Heart left ventricle (tissue), 16 donors: ENCODE results near the gene TRAPPC1. TPM values are rescaled to one million over a fixed set of nuclear protein-coding genes. Genes with fewer than 3 reads are reported as not detected.

Source experiments
- ATAC-seq, 4 donors: fragments of 200-7000 bp; cut with Tn5 transposase; one replicate each; pipeline ENCODE4 v1.9.1; 2020 to 2022; ENCODE audit warnings: moderate library complexity in 4 of 4, mild to moderate bottlenecking in 3 of 4, moderate number of reproducible peaks in 1 of 4
- DNase-seq, 5 donors: peaks; one replicate each; pipeline ENCODE4 v3.0.0-alpha.2; 2020
- H3K27ac ChIP-seq, 12 donors: fragments of 200-600 bp; sonication (generic) in 4 of 12; one replicate each; pipeline versions ENCODE4 v1.5.0 to v1.8.0; 2016 to 2022; ENCODE audit warnings: mild to moderate bottlenecking in 2 of 12
- H3K27me3 ChIP-seq, 9 donors: fragments of 200-600 bp; sonication (generic) in 2 of 9; one replicate each; pipeline versions ENCODE4 v1.5.1 to v1.8.0; 2016 to 2022; ENCODE audit warnings: mild to moderate bottlenecking in 3 of 9
- H3K36me3 ChIP-seq, 9 donors: fragments of 200-600 bp; sonication (generic) in 2 of 9; one replicate each; pipeline versions ENCODE4 v1.5.0 to v1.8.0; 2018 to 2022; ENCODE audit warnings: mild to moderate bottlenecking in 2 of 9
- H3K4me1 ChIP-seq, 12 donors: fragments of 200-600 bp; sonication (generic) in 4 of 12; one replicate each; pipeline versions ENCODE4 v1.5.0 to v1.8.0; 2016 to 2022; ENCODE audit warnings: mild to moderate bottlenecking in 3 of 12
- H3K4me3 ChIP-seq, 12 donors: fragments of 200-600 bp; sonication (generic) in 4 of 12; one replicate each; pipeline versions ENCODE4 v1.5.0 to v1.8.0; 2017 to 2022; ENCODE audit warnings: mild to moderate bottlenecking in 9 of 12, moderate library complexity in 4 of 12
- H3K9me3 ChIP-seq, 12 donors: fragments of 200-600 bp; sonication (generic) in 4 of 12; one replicate each; pipeline versions ENCODE4 v1.5.0 to v1.8.0; 2016 to 2022; ENCODE audit warnings: mild to moderate bottlenecking in 1 of 12
- POLR2A ChIP-seq, 2 donors: fragments of 450-650 bp; IDR thresholded peaks; one replicate each; pipeline ENCODE4 v1.6.1; 2017; ENCODE audit warnings: antibody characterized with exemption in 2 of 2, mild to moderate bottlenecking in 2 of 2, moderate library complexity in 2 of 2
- WGBS, 4 donors: extraction: QIAGEN DNeasy Blood & Tissue Kit in 2 of 4; methylation state at CpG; one replicate each; pipeline versions ENCODE4 v1.1.5 to v1.1.7; 2013 to 2018; 5-methylcytosine and 5-hydroxymethylcytosine counted together
- intact Hi-C, 10 donors: fragments of 100-400 bp; cut with DNase I; formaldehyde crosslinking; loops; one replicate each; pipeline versions ENCODE4 v1.11.1 to v1.14.2; 2022
- polyA plus RNA-seq, 2 donors: library from polyadenylated mRNA; stranded (reverse); fragments of 200-250 nt; gene quantifications; one replicate each; pipeline ENCODE4 v1.2.3, GENCODE V29; 2013
- total RNA-seq, 9 donors: library from RNA; depleted of rRNA in 2 of 9; stranded (reverse); fragments of >200 nt in 2 of 9; fragmentation: NEBNext Ultra II Directional in 3 of 9; extraction: Animal tissue kit (Norgen Biotek cat#: 25700) in 3 of 9; gene quantifications; one replicate each; pipeline versions ENCODE4 v1.1.0 to v1.2.4, GENCODE V29; 2016 to 2023
- TF ChIP-seq, protein P1 (sequence below), 12 donors: fragments of 200-600 bp; sonication (generic) in 4 of 12; IDR thresholded peaks; one replicate each; pipeline versions ENCODE4 v1.5.0 to v1.8.0; 2018 to 2022; ENCODE audit warnings: antibody characterized with exemption in 12 of 12, mild to moderate bottlenecking in 5 of 12
- donor health status: ischemic (EF 13 %, LVEDD 7.1; RV severe dilation, severe dysfunction).
- donor health status: healthy with polysubstance abuse.
- donor health status: DM: no; HTN: yes; CAD: no.
- donor health status: DM: no; HTN: no; CAD: no.
- donor health status: ischemic (EF 25% LVEDD 6.9; RV normal size, moderate dysfunction).
- donor health status: ischemic (EF 25% LVEDD 5.7; RV mildly dilated, moderate dysfunction).
- donor health status: healthy.
- donor health status: DM: yes; HTN: yes; CAD: no.
- donor health status: ischemic (EF 35%, LVEDD 5.7; RV mildly dilated, moderate dysfunction).
- donor health status: nonischemic (EF 11% LVEDD 7.7; RV severe dilation, severe dysfunction).
- donor health status: DM: yes; HTN: yes; CAD: no.
- donor health status: PGD.
- donor health status: ischemic (EF 29% LVEDD 5.4; RV normal size, mild dysfunction).
- donor health status: nonischemic (EF 23%, LVEDD 6.1; RV moderate dilation, normal function).

Gene TRAPPC1
- total and polyA plus RNA-seq, 11 donors, result 60.8 to 170 (median 132) TPM

DNA sequence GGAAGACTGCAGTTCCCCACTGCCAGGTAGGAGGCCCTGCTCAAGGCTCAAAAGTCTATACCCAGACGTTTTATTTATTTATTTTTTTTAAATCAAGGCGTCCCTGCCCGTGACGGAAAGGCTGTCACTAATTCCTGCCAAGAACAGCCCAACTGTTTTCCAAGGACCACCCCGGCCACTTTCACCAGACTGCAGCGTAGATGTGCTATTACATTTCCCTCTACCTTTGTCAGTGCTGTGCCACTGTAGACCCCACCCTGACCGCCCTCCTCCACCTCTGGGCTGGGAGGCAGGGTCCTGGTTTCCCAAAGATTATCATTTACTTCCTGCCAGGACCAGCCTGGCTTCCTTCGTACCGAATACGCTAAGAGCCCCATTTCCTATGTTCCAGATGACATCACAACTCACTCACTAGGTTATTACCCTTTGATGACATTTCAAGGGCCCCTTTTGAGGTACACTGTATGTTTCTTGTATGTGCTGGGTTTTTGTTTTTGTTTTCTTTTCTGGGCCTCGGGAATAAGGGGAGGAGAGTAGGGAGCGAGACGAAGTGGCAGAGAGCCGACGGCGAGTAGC lies 9.4 kb downstream of the TRAPPC1 start:
- peaks cover 0 to 15% (median 9%) of the 10 kb centered on the region in 12 donors for H3K4me1 ChIP-seq
- TF ChIP-seq POLR2A (IDR thresholded peaks at IDR 0.05), result no peak
- TF ChIP-seq, protein P1, sequence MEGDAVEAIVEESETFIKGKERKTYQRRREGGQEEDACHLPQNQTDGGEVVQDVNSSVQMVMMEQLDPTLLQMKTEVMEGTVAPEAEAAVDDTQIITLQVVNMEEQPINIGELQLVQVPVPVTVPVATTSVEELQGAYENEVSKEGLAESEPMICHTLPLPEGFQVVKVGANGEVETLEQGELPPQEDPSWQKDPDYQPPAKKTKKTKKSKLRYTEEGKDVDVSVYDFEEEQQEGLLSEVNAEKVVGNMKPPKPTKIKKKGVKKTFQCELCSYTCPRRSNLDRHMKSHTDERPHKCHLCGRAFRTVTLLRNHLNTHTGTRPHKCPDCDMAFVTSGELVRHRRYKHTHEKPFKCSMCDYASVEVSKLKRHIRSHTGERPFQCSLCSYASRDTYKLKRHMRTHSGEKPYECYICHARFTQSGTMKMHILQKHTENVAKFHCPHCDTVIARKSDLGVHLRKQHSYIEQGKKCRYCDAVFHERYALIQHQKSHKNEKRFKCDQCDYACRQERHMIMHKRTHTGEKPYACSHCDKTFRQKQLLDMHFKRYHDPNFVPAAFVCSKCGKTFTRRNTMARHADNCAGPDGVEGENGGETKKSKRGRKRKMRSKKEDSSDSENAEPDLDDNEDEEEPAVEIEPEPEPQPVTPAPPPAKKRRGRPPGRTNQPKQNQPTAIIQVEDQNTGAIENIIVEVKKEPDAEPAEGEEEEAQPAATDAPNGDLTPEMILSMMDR (IDR thresholded peaks at IDR 0.05), result no peak
- WGBS, 4 donors, result 25 to 34% (median 30%) methylated on average over 16 of the region's 16 CpGs
- intact Hi-C loops, result no loop called here
- peak in 1 of 5 donors; percentile 21 for DNase-seq
- H3K9me3 ChIP-seq, result no peaks in the 10 kb centered on the region
- peak overlapping the region in 11 of 12 donors; percentile 9 to 61 (median 52) for H3K4me3 ChIP-seq
- H3K27ac ChIP-seq, result peak overlapping the region; percentile 25 to 81 (median 70)
- ATAC-seq, result peak in 1 of 4 donors; percentile 42
- no peaks in the 10 kb centered on the region for H3K27me3 ChIP-seq
- H3K36me3 ChIP-seq, result no peaks in the 10 kb centered on the region

DNA sequence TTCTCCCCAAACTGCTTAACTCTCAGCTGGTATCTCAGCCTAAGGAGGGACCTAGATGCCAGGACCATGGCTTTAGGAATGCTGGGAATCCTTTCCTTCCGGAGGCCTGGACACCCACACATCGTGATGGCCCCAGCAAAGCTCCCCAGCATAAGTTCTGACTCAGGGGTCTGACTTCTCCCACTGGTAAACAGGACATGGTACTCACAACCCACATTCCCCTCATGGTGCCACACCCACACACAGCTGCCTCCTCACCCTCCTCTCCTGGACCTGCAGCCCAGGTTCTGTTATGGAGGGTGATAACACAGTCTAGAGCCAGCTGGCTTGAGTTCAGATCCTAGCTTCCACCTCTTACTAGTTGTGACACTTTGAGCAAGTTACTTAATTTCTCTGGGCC lies 14.9 kb downstream of the TRAPPC1 start:
- intact Hi-C loops, result loop anchor here in 1 of 10 donors (10.0 kb wide), 1 partner anchor 138 kb away; no protein-coding TSS in a partner anchor
- Histone ChIP-seq H3K27ac (peak overlapping the region in 11 of 12 donors; percentile 89 to 98 (median 95)), H3K4me3 (peak overlapping the region in 8 of 12 donors; percentile 58 to 83 (median 68)), H3K36me3 (peaks cover 0 to 4% (median 0%) of the 10 kb centered on the region in 9 donors), H3K27me3 (no peaks in the 10 kb centered on the region), H3K9me3 (no peaks in the 10 kb centered on the region), H3K4me1 (peaks cover 0 to 32% (median 25%) of the 10 kb centered on the region in 12 donors)
- ATAC-seq (no peak), DNase-seq (peak in 1 of 5 donors; percentile 5)
- WGBS, 4 donors, result 50 to 62% (median 58%) methylated on average over 2 of the region's 2 CpGs
- TF ChIP-seq, protein P1 (IDR thresholded peaks at IDR 0.05), result no peak

DNA sequence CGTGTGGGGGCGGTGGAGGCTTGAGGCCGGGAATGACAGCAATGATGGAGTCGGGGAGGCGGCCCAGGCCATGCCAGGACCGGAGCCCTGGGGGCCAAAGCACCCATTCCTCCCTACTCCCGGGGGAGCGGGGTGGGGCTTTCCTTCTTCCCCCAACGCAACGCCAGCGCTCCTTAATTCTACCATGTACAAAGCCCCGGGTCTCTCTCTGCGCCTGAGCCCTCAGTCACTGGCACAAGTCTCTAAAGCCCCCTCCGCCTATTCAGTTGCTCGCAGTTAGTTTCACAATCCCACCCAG lies 15.4 kb downstream of the TRAPPC1 start:
- no peak for DNase-seq
- Histone ChIP-seq H3K4me3 (peak overlapping the region; percentile 37 to 83 (median 63)), H3K36me3 (peaks cover 0 to 9% (median 4%) of the 10 kb centered on the region in 9 donors), H3K4me1 (peaks cover 0 to 32% (median 25%) of the 10 kb centered on the region in 12 donors), H3K9me3 (no peaks in the 10 kb centered on the region), H3K27me3 (no peaks in the 10 kb centered on the region), H3K27ac (peak overlapping the region; percentile 85 to 98 (median 95))
- no peak for ATAC-seq
- 31 to 37% (median 34%) methylated on average over 11 to 15 of the region's 15 CpGs for WGBS, 4 donors
- intact Hi-C loops, result loop anchor here in 1 of 10 donors (10.0 kb wide), 1 partner anchor 138 kb away; no protein-coding TSS in a partner anchor
- TF ChIP-seq, protein P1 (IDR thresholded peaks at IDR 0.05), result no peak
- TF ChIP-seq POLR2A (IDR thresholded peaks at IDR 0.05), result no peak

DNA sequence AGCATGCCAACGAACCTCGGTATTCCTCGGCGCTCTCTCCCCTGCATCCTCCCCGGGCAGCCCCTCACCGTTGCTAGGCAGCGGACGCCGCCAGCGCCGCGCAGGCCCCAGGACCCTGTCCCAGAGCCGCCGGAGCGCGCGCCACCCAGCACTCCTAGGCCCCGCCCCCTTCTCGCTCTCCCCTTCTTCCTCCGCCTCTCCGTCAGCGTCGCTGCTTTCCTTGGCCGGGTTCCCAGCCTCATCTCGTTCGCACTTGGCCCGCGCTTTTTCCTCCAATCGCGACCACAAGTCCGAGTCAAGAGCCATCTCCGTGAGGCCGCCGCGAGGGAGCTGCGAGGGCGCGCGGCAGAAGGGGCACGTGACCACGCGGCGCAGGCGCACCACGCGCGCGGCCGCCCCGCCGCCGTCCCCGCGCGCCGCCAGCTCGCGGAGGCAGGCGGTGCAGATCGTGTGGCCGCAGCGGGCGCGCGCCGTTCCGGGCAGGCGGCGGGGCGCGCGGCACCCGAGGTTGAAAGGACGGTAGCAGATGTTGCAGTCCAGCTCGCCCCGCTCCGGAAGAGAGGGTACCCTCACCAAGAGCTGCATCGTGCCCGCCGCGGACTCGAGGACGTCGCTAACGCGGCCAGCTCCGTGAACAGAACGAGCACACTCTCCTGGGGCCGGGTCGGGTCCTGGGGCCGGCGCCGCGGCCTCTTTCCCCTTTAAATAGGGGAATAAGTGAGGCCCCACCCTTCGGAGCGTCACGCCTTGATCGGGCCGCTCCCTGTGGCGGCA lies 15.9 kb downstream of the TRAPPC1 start, which contains the start of gene RNF227:
TSS of gene RNF227 (minus strand) at position 679 of the 774 bp plus-strand sequence. CDS start at position 585, 94 bp downstream.
- intact Hi-C loops, result loop anchor here in 4 of 10 donors (1.0 to 10.0 kb wide), 5 partner anchors 27 to 139 kb away; partner anchors contain the start of gene CHD3 (in 1 of the 4)
- Histone ChIP-seq H3K36me3 (peaks cover 0 to 14% (median 9%) of the 10 kb centered on the region in 9 donors), H3K9me3 (no peaks in the 10 kb centered on the region), H3K27ac (peak within 1 kb of the TSS; percentile 85 to 98 (median 95)), H3K4me1 (peaks cover 0 to 32% (median 25%) of the 10 kb centered on the region in 12 donors), H3K4me3 (peak within 1 kb of the TSS; percentile 37 to 83 (median 63)), H3K27me3 (no peaks in the 10 kb centered on the region)
- 0 to 1% (median 1%) methylated on average over 46 to 100 of the region's 100 CpGs for WGBS, 4 donors
- DNase-seq, result peak; percentile 92 to 94 (median 92)
- ATAC-seq, result peak; percentile 84 to 92 (median 90)
- TF ChIP-seq POLR2A (IDR thresholded peaks at IDR 0.05), result peak in 1 of 2 donors; percentile 30
- TF ChIP-seq, protein P1 (IDR thresholded peaks at IDR 0.05), result peak in 1 of 12 donors; percentile 13
